ENCODE measurements around the gene TSPAN2.

TSPAN2 gene

GRCh38 chr1:115127539-115127938 is 38.2 kb upstream of the TSPAN2 start:
- Histone ChIP-seq H3K4me3 (IDR thresholded peaks at IDR 0.05; ENCODE audit: insufficient read depth, low read depth, low read length) (no peak overlapping the region), H3K9ac (no peak overlapping the region), H3K4me1 (ENCODE audit: low read depth, poor library complexity, severe bottlenecking) (no peaks in the 10 kb centered on the region), H4K20me1 (ENCODE audit: insufficient read depth) (no peaks in the 10 kb centered on the region), H2AFZ (ENCODE audit: low read depth) (no peak overlapping the region), H3K36me3 (ENCODE audit: insufficient read depth) (no peaks in the 10 kb centered on the region), H3K79me2 (ENCODE audit: insufficient read depth, low read depth) (no peaks in the 10 kb centered on the region), H3K27ac (no peak overlapping the region), H3K4me2 (no peak overlapping the region), H3K27me3 (ENCODE audit: insufficient read depth, low read depth) (no peaks in the 10 kb centered on the region)
- TF ChIP-seq CTCF (conservative IDR thresholded peaks at IDR 0.05; ENCODE audit: low read depth, low read length), result no peak

- H3K79me2 ChIP-seq (ENCODE audit: insufficient read depth, low read depth), result no peaks in the 10 kb centered on the region
- H3K4me2 ChIP-seq, result no peak overlapping the region
- H4K20me1 ChIP-seq (ENCODE audit: insufficient read depth), result no peaks in the 10 kb centered on the region
- H3K36me3 ChIP-seq (ENCODE audit: insufficient read depth), result no peaks in the 10 kb centered on the region
- no peak overlapping the region for H3K9ac ChIP-seq
- no peak for TF ChIP-seq CTCF (conservative IDR thresholded peaks at IDR 0.05; ENCODE audit: low read depth, low read length)
- no peak overlapping the region for H3K4me3 ChIP-seq (IDR thresholded peaks at IDR 0.05; ENCODE audit: insufficient read depth, low read depth, low read length)
- no peak overlapping the region for H2AFZ ChIP-seq (ENCODE audit: low read depth)
- no peaks in the 10 kb centered on the region for H3K4me1 ChIP-seq (ENCODE audit: low read depth, poor library complexity, severe bottlenecking)
- H3K27me3 ChIP-seq (ENCODE audit: insufficient read depth, low read depth), result no peaks in the 10 kb centered on the region
- H3K27ac ChIP-seq, result no peak overlapping the region
Measured at GRCh38 chr1:115126516-115126915, 37.2 kb upstream of the TSPAN2 start.

GRCh38 chr1:115123116-115123515 is 33.8 kb upstream of the TSPAN2 start:
- Histone ChIP-seq H3K27ac (no peak overlapping the region), H3K36me3 (ENCODE audit: insufficient read depth) (no peaks in the 10 kb centered on the region), H3K79me2 (ENCODE audit: insufficient read depth, low read depth) (no peaks in the 10 kb centered on the region), H4K20me1 (ENCODE audit: insufficient read depth) (no peaks in the 10 kb centered on the region), H3K4me3 (IDR thresholded peaks at IDR 0.05; ENCODE audit: insufficient read depth, low read depth, low read length) (no peak overlapping the region), H3K4me2 (no peak overlapping the region), H2AFZ (ENCODE audit: low read depth) (no peak overlapping the region), H3K4me1 (ENCODE audit: low read depth, poor library complexity, severe bottlenecking) (no peaks in the 10 kb centered on the region), H3K9ac (no peak overlapping the region), H3K27me3 (ENCODE audit: insufficient read depth, low read depth) (no peaks in the 10 kb centered on the region)
- TF ChIP-seq CTCF (conservative IDR thresholded peaks at IDR 0.05; ENCODE audit: low read depth, low read length), result no peak

GRCh38 chr1:115121793-115122192 is 32.5 kb upstream of the TSPAN2 start:
- Histone ChIP-seq H3K4me2 (no peak overlapping the region), H3K27me3 (ENCODE audit: insufficient read depth, low read depth) (no peaks in the 10 kb centered on the region), H3K4me1 (ENCODE audit: low read depth, poor library complexity, severe bottlenecking) (no peaks in the 10 kb centered on the region), H3K79me2 (ENCODE audit: insufficient read depth, low read depth) (no peaks in the 10 kb centered on the region), H3K27ac (no peak overlapping the region), H3K4me3 (IDR thresholded peaks at IDR 0.05; ENCODE audit: insufficient read depth, low read depth, low read length) (no peak overlapping the region), H3K36me3 (ENCODE audit: insufficient read depth) (no peaks in the 10 kb centered on the region), H2AFZ (ENCODE audit: low read depth) (no peak overlapping the region), H3K9ac (no peak overlapping the region), H4K20me1 (ENCODE audit: insufficient read depth) (no peaks in the 10 kb centered on the region)
- no peak for TF ChIP-seq CTCF (conservative IDR thresholded peaks at IDR 0.05; ENCODE audit: low read depth, low read length)

- H3K79me2 ChIP-seq (ENCODE audit: insufficient read depth, low read depth), result no peaks in the 10 kb centered on the region
- no peaks in the 10 kb centered on the region for H3K27me3 ChIP-seq (ENCODE audit: insufficient read depth, low read depth)
- no peaks in the 10 kb centered on the region for H3K36me3 ChIP-seq (ENCODE audit: insufficient read depth)
- no peaks in the 10 kb centered on the region for H4K20me1 ChIP-seq (ENCODE audit: insufficient read depth)
- no peaks in the 10 kb centered on the region for H3K4me1 ChIP-seq (ENCODE audit: low read depth, poor library complexity, severe bottlenecking)
- H3K27ac ChIP-seq, result no peak overlapping the region
- H3K4me3 ChIP-seq (IDR thresholded peaks at IDR 0.05; ENCODE audit: insufficient read depth, low read depth, low read length), result no peak overlapping the region
- no peak overlapping the region for H3K4me2 ChIP-seq
- H2AFZ ChIP-seq (ENCODE audit: low read depth), result no peak overlapping the region
- no peak for TF ChIP-seq CTCF (conservative IDR thresholded peaks at IDR 0.05; ENCODE audit: low read depth, low read length)
- no peak overlapping the region for H3K9ac ChIP-seq
Measured at GRCh38 chr1:115120296-115120695, 31.0 kb upstream of the TSPAN2 start.

Measured in KMS-11 (cell line).